Type B pancreatic cell (in vitro differentiated cells): ENCODE measurements around the gene CLDN18. TPM values are rescaled to one million over a fixed set of nuclear protein-coding genes. Genes with fewer than 3 reads are reported as not detected.

ENCODE experiments used
- DNase-seq: peaks from one replicate; pipeline ENCODE4 v3.0.0; 2021; ENCODE audit warnings: mixed read lengths; ENCODE audit not compliant: unreplicated experiment; ENCODE audit errors: extremely low spot score
- H3K27ac Mint-ChIP-seq: 2 replicates; pipeline ENCODE4 v1.8.0; 2021; ENCODE audit warnings: mild to moderate bottlenecking, mixed read lengths
- H3K27me3 Mint-ChIP-seq: 2 replicates; pipeline ENCODE4 v1.8.0; 2021; ENCODE audit warnings: mixed read lengths
- H3K36me3 Mint-ChIP-seq: 2 replicates; pipeline ENCODE4 v1.8.0; 2021; ENCODE audit warnings: mixed read lengths
- H3K4me1 Mint-ChIP-seq: one replicate; pipeline ENCODE4 v1.8.0; 2021; ENCODE audit warnings: mixed read lengths; ENCODE audit not compliant: unreplicated experiment
- H3K4me3 Mint-ChIP-seq: 2 replicates; pipeline ENCODE4 v1.8.0; 2021; ENCODE audit warnings: mild to moderate bottlenecking, mixed read lengths
- H3K9me3 Mint-ChIP-seq: 2 replicates; pipeline ENCODE4 v1.8.0; 2021; ENCODE audit warnings: mixed read lengths
- total RNA-seq: library from RNA; stranded (reverse); gene quantifications from 2 replicates; pipeline ENCODE4 v1.2.1, GENCODE V29; 2021; ENCODE audit warnings: low replicate concordance
- TF ChIP-seq, protein P1 (sequence below): fragments of 200-600 bp; sonication (generic); conservative IDR thresholded peaks from 2 replicates; pipeline ENCODE4 v1.5.0; 2021; ENCODE audit warnings: antibody characterized with exemption, mild to moderate bottlenecking

The CLDN18 gene
- total RNA-seq, 1 donor from 2014 or later, result 50.8 TPM

DNA sequence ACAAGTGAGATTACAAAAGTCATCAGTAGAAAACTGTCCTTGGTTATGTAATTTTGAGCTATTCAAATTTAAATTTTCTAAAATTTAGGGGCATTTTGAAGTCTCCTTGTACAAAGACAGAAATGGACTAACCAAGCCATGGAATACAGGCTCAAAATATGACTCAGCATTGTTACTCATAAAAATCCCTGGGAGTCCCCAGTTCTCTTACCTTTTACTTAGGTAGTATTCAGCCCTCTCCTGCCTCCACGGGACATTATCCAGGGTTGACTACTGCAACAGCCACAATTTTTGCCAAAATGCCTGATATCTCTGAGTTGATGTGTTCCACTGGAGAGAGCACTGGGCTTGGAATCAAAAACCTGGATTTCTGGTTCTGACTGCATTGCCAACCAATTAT lies 25.0 kb downstream of the CLDN18 start:
- Mint-ChIP-seq H3K9me3 (no peaks in the 10 kb centered on the region), H3K4me3 (no peak overlapping the region), H3K4me1 (no peaks in the 10 kb centered on the region), H3K36me3 (peaks cover 5% of the 10 kb centered on the region), H3K27ac (no peak overlapping the region), H3K27me3 (peaks cover 4% of the 10 kb centered on the region)
- DNase-seq, result no peak
- TF ChIP-seq, protein P1, sequence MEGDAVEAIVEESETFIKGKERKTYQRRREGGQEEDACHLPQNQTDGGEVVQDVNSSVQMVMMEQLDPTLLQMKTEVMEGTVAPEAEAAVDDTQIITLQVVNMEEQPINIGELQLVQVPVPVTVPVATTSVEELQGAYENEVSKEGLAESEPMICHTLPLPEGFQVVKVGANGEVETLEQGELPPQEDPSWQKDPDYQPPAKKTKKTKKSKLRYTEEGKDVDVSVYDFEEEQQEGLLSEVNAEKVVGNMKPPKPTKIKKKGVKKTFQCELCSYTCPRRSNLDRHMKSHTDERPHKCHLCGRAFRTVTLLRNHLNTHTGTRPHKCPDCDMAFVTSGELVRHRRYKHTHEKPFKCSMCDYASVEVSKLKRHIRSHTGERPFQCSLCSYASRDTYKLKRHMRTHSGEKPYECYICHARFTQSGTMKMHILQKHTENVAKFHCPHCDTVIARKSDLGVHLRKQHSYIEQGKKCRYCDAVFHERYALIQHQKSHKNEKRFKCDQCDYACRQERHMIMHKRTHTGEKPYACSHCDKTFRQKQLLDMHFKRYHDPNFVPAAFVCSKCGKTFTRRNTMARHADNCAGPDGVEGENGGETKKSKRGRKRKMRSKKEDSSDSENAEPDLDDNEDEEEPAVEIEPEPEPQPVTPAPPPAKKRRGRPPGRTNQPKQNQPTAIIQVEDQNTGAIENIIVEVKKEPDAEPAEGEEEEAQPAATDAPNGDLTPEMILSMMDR, result no peak

GRCh38 chr3:138036572-138036971 lies 26.6 kb downstream of the CLDN18 start:
- peaks cover 5% of the 10 kb centered on the region for H3K36me3 Mint-ChIP-seq
- TF ChIP-seq, protein P1, result no peak
- H3K27me3 Mint-ChIP-seq, result peaks cover 4% of the 10 kb centered on the region
- H3K27ac Mint-ChIP-seq, result no peak overlapping the region
- H3K4me1 Mint-ChIP-seq, result no peaks in the 10 kb centered on the region
- no peaks in the 10 kb centered on the region for H3K9me3 Mint-ChIP-seq
- no peak overlapping the region for H3K4me3 Mint-ChIP-seq
- DNase-seq, result no peak

DNA sequence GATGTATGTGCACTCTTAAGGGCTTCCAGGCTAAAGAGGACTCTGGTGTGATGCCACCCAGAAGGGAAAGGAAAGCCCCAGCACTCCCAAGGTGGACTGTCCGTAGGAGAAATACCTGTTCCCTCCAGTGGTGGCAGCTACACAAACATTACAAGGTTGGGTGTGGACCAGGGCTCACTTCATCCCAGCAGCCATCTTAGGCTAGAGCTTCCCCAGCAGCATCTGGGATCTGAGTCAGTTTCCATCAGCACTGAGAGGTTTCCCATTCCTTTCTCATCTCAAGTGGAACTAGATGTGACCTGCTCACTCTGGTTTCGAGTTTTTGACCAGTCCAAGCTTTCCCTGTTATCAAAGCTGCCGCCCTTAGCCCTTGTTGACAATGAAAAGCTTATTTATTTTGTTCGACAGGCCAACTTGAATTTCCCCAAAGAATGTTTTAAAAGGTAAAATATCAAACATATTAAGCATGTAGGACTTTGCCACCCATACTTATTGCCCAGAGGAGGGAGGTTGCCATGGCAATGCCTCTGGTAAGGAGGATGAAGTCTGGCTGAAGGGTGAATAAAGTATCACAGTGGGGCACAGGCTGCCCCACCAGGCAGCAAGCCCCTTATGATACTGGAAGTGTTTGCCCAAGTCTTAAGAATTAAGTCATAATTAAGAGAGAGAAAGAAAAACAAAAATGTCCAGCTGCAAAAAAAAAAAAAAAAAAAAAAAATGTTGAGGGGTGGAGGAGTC lies 28.9 kb downstream of the CLDN18 start:
- no peak overlapping the region for H3K27ac Mint-ChIP-seq
- H3K27me3 Mint-ChIP-seq, result peaks cover 4% of the 10 kb centered on the region
- H3K4me1 Mint-ChIP-seq, result no peaks in the 10 kb centered on the region
- no peaks in the 10 kb centered on the region for H3K9me3 Mint-ChIP-seq
- TF ChIP-seq, protein P1, result no peak
- peaks cover 5% of the 10 kb centered on the region for H3K36me3 Mint-ChIP-seq
- no peak overlapping the region for H3K4me3 Mint-ChIP-seq
- DNase-seq, result no peak

- no peak overlapping the region for H3K27ac Mint-ChIP-seq
- H3K4me1 Mint-ChIP-seq, result no peaks in the 10 kb centered on the region
- no peaks in the 10 kb centered on the region for H3K36me3 Mint-ChIP-seq
- H3K27me3 Mint-ChIP-seq, result no peaks in the 10 kb centered on the region
- no peak for DNase-seq
- no peaks in the 10 kb centered on the region for H3K9me3 Mint-ChIP-seq
- H3K4me3 Mint-ChIP-seq, result no peak overlapping the region
- TF ChIP-seq, protein P1, result no peak
Observed at GRCh38 chr3:138042043-138042442, 32.1 kb downstream of the CLDN18 start.

DNA sequence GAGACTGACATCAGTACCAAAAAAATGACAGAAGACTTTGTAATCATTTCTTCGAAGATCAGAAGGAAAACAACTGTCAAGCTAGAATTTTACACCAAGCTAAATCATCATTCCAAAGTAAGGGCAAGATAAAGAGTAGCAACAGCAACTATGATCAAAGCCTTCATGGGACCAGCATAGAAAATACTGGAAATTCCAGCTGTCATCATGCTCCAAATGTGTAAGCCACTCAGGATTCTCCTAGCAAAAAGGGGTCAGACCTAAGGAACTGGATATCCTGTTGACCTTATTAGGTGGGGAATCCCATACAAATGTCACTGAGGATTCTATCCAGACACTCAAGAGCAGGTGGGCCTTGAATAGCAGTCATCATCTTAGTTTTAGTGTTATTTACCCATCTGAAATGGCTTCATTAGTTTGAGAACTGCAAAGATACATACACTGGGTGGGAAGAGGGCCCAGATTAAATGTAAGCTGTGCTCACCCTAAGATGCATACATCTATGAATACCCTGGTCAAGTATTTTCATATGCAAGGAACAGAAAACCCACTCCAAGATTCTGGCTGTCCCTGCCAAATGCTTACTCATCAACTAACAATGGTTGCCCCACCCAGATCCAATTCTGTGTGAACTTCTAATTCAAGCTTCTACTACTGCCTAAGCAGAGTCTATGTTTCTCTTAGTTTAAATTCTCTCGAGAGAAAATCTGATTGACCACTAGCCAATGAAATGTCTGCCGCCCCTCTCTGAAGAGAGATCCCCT lies 33.5 kb downstream of the CLDN18 start:
- Mint-ChIP-seq H3K27me3 (no peaks in the 10 kb centered on the region), H3K9me3 (no peaks in the 10 kb centered on the region), H3K4me3 (no peak overlapping the region), H3K4me1 (no peaks in the 10 kb centered on the region), H3K27ac (no peak overlapping the region), H3K36me3 (no peaks in the 10 kb centered on the region)
- TF ChIP-seq, protein P1, result no peak
- DNase-seq, result no peak
